Tibial artery (tissue), 4 donors: Measurements from ENCODE around the gene SPINK8.

ENCODE experiments used
- DNase-seq, 2 donors: peaks; one replicate each; pipeline ENCODE4 v3.0.0-alpha.2; 2019
- H3K27ac ChIP-seq, 2 donors: fragments of 200-600 bp; sonication (generic) in 1 of 2; 1 replicate in 1 of 2; 2 replicates in 1 of 2; pipeline ENCODE4 v1.5.1; 2018 to 2019; ENCODE audit warnings: mild to moderate bottlenecking in 1 of 2
- H3K27me3 ChIP-seq, 2 donors: fragments of 200-600 bp; sonication (generic) in 1 of 2; one replicate each; pipeline versions ENCODE4 v1.5.1 to v1.6.0; 2016 to 2019
- H3K36me3 ChIP-seq, 3 donors: fragments of 200-600 bp; sonication (generic) in 2 of 3; one replicate each; pipeline ENCODE4 v1.5.1; 2016 to 2019; ENCODE audit warnings: mild to moderate bottlenecking in 2 of 3
- H3K4me1 ChIP-seq, 4 donors: fragments of 200-600 bp; sonication (generic) in 2 of 4; 1 replicate in 3 of 4; 2 replicates in 1 of 4; pipeline ENCODE4 v1.5.1; 2016 to 2019
- H3K4me3 ChIP-seq, 2 donors: fragments of 200-600 bp; sonication (generic) in 1 of 2; 1 replicate in 1 of 2; 2 replicates in 1 of 2; pipeline ENCODE4 v1.5.1; 2018 to 2019; ENCODE audit warnings: mild to moderate bottlenecking in 2 of 2
- H3K9me3 ChIP-seq, 3 donors: fragments of 200-600 bp; sonication (generic) in 1 of 3; one replicate each; pipeline ENCODE4 v1.5.1; 2016 to 2019
- CTCF ChIP-seq, 2 experiments: fragments of 200-600 bp in 1 of 2; fragments of 450-650 bp in 1 of 2; IDR thresholded peaks; one replicate each; pipeline ENCODE4 v1.5.1; 2017 to 2019; ENCODE audit warnings: antibody characterized with exemption in 2 of 2, mild to moderate bottlenecking in 1 of 2, moderate library complexity in 1 of 2
- intact Hi-C: fragments of 100-400 bp; cut with DNase I; formaldehyde crosslinking; loops from one replicate; pipeline ENCODE4 v1.15.0; 2023; ENCODE audit warnings: low total_unique reads

Gene SPINK8

DNA sequence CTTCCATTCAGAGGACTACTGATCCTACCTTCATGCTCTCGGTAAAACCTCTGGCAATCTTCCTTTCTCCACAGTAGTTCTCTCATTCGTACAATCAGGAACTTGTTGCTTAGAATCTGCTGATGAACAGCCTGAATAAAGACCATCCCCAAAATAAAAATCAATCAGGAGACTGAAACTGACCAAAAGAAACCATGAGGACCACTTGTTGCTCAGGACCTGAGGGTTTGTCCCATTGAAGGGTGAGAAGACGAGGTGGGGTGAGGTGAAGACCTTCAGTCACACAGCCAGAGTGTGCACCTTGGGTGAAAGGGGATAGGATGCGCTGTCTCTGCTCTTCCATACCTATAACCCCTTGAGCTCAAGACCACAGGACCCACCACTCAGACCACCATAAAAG is 36.8 kb downstream of the SPINK8 start:
- Histone ChIP-seq H3K36me3 (peaks cover 42 to 66% (median 56%) of the 10 kb centered on the region in 3 donors), H3K9me3 (no peaks in the 10 kb centered on the region), H3K4me1 (peaks cover 0 to 14% (median 13%) of the 10 kb centered on the region in 4 donors), H3K27me3 (no peaks in the 10 kb centered on the region), H3K27ac (no peak overlapping the region), H3K4me3 (no peak overlapping the region)
- TF ChIP-seq CTCF (IDR thresholded peaks at IDR 0.05): no peak
- no peak for DNase-seq
- intact Hi-C loops: no loop called here

- no peak for TF ChIP-seq CTCF (IDR thresholded peaks at IDR 0.05)
- Histone ChIP-seq H3K4me1 (peaks cover 0 to 4% (median 2%) of the 10 kb centered on the region in 4 donors), H3K4me3 (no peak overlapping the region), H3K27ac (no peak overlapping the region), H3K9me3 (no peaks in the 10 kb centered on the region), H3K27me3 (no peaks in the 10 kb centered on the region), H3K36me3 (peaks cover 42 to 67% (median 59%) of the 10 kb centered on the region in 3 donors)
- no peak for DNase-seq
- intact Hi-C loops: no loop called here
Observed at GRCh38 chr3:48294611-48295263, 38.7 kb downstream of the SPINK8 start.

DNA sequence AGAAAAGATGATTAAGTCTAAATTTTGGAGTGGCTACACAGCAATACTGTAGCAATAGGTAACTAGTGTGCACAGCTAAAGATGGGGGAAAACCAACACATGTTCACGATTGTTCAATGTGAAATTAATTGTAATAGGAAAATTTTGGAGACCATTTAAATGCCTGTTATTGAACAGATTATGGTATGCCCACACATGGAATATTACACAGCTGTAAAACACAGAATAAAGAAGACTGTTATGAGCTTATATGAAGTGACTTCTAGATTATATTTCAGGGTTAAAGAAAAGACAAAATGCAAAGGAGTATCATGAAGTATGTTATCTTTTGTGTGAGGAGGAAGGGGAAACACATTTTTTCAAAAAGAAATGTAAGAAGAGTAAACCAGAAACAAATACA is 43.8 kb downstream of the SPINK8 start:
- no peak overlapping the region for H3K27ac ChIP-seq
- no peak for TF ChIP-seq CTCF (IDR thresholded peaks at IDR 0.05)
- intact Hi-C loops: no loop called here
- H3K27me3 ChIP-seq: no peaks in the 10 kb centered on the region
- no peak for DNase-seq
- no peak overlapping the region for H3K4me3 ChIP-seq
- no peaks in the 10 kb centered on the region for H3K4me1 ChIP-seq
- no peaks in the 10 kb centered on the region for H3K9me3 ChIP-seq
- H3K36me3 ChIP-seq: peaks cover 30 to 37% (median 34%) of the 10 kb centered on the region in 3 donors

DNA sequence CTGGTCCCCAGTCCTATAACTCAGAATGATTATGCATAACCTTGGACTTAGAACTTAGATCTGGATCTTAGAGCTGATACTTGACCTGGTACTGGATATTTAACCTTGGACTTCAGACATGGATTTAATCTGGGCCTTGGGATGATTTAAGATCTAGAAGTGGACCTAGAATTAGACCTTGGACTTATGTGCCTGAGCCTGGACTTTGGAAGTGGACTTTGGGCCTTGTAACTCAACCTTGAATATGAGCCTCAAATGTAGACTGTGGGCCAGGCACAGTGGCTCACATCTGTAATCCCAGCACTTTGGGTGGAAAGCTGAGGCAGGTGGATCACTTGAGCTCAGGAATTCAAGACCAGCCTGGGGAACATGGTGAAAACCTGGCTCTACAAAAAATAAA is 46.4 kb downstream of the SPINK8 start:
- Histone ChIP-seq H3K36me3 (peaks cover 9 to 11% (median 10%) of the 10 kb centered on the region in 3 donors), H3K4me3 (no peak overlapping the region), H3K4me1 (no peaks in the 10 kb centered on the region), H3K27me3 (no peaks in the 10 kb centered on the region), H3K27ac (no peak overlapping the region), H3K9me3 (no peaks in the 10 kb centered on the region)
- no peak for DNase-seq
- TF ChIP-seq CTCF (IDR thresholded peaks at IDR 0.05): no peak
- intact Hi-C loops: no loop called here

DNA sequence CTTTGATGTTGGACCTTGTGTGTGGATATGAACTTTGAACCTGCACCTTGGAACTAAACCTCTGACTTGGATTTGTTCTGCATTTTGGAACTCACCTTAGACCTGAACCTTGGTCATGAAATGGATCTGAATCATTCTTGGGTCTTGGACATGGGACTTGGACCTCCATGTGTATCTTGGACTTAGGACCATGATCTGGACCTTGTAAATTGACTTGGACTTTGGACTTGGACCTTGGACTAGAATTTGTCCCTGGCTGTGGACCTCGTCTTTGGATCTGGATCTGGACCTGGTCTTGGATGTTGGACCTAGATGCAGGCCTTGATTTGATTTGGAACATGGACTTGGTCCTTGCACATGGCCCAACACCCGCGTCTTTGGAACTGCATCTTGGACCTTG is 47.2 kb downstream of the SPINK8 start:
- Histone ChIP-seq H3K4me1 (no peaks in the 10 kb centered on the region), H3K4me3 (no peak overlapping the region), H3K9me3 (no peaks in the 10 kb centered on the region), H3K27ac (no peak overlapping the region), H3K36me3 (peaks cover 9 to 11% (median 10%) of the 10 kb centered on the region in 3 donors), H3K27me3 (no peaks in the 10 kb centered on the region)
- TF ChIP-seq CTCF (IDR thresholded peaks at IDR 0.05): no peak
- intact Hi-C loops: no loop called here
- no peak for DNase-seq
